Measurements from ENCODE around the gene SNX14. TPM values are rescaled to one million over a fixed set of nuclear protein-coding genes. Genes with fewer than 3 reads are reported as not detected.

The SNX14 gene
- total RNA-seq, 2 donors from 2014 or later, result 40.7 to 67.2 TPM

DNA sequence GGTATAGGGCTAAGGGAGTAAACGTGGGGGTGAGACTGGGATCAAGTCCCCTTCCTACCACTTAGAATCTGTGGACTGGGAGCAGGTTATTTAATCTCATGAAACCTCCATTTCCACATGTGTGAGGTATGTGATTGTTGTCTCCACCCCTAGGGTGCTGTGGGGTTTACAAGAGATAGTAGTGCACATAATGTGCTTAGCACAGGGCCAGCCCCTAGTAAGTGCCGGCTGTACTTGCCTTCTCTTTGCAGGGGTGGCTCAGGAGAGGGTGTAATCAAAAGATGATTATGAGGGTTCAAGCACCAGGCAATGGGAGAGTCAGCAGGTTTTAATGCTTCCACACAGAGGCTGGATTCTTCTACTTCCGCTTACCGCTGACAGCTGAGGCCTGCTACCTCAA lies 136.9 kb downstream of the SNX14 start:
- 93% methylated on average over 4 of the region's 4 CpGs for WGBS
- no peak overlapping the region for H3K27ac ChIP-seq

More for the DNA sequence above, 136.9 kb downstream of the SNX14 start:
- Histone ChIP-seq H3K36me3 (no peaks in the 10 kb centered on the region), H3K4me3 (no peak overlapping the region), H3K4me1 (replicated peaks) (no peaks in the 10 kb centered on the region), H3K27me3 (replicated peaks; ENCODE audit: insufficient read depth) (no peaks in the 10 kb centered on the region), H3K9me3 (no peaks in the 10 kb centered on the region)
- TF ChIP-seq, protein P1, sequence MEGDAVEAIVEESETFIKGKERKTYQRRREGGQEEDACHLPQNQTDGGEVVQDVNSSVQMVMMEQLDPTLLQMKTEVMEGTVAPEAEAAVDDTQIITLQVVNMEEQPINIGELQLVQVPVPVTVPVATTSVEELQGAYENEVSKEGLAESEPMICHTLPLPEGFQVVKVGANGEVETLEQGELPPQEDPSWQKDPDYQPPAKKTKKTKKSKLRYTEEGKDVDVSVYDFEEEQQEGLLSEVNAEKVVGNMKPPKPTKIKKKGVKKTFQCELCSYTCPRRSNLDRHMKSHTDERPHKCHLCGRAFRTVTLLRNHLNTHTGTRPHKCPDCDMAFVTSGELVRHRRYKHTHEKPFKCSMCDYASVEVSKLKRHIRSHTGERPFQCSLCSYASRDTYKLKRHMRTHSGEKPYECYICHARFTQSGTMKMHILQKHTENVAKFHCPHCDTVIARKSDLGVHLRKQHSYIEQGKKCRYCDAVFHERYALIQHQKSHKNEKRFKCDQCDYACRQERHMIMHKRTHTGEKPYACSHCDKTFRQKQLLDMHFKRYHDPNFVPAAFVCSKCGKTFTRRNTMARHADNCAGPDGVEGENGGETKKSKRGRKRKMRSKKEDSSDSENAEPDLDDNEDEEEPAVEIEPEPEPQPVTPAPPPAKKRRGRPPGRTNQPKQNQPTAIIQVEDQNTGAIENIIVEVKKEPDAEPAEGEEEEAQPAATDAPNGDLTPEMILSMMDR (IDR thresholded peaks at IDR 0.05), result no peak
- no peak for TF ChIP-seq POLR2AphosphoS5 (IDR thresholded peaks at IDR 0.05)
- no peak for TF ChIP-seq POLR2A (IDR thresholded peaks at IDR 0.05)
- intact Hi-C loops (cut with DNase I), result loop anchor here (10.0 kb wide), 2 partner anchors 188 to 218 kb away; partner anchors contain the start of gene SYNCRIP
- DNase-seq (ENCODE audit: low spot score), result no peak

Other genes starting within 250 kb of the SNX14 start
- gene NT5E, start 143.8 kb downstream of the SNX14 start, total RNA-seq, result 10 to 100 TPM in 1 of 2 donors, 1 to 10 TPM in 1; 8.2 to 31.2 TPM
- 10 to 100 TPM; 46.1 to 49.7 TPM for gene SYNCRIP, start 49.0 kb upstream of the SNX14 start, total RNA-seq